NCI-H446 treated with DMSO at 0.1 percent for 48 hours (cell line): ENCODE data around the gene CDC42BPB.

ENCODE experiments used
- DNase-seq: peaks from one replicate; lab custom pipeline; 2025; lab: John Stamatoyannopoulos, UW

CDC42BPB gene

GRCh38 chr14:102993523-102993922 is 63.8 kb downstream of the CDC42BPB start:
- DNase-seq = no peak

- DNase-seq = no peak
Measured at GRCh38 chr14:102991376-102991775, 66.0 kb downstream of the CDC42BPB start.

- no peak for DNase-seq
Measured at GRCh38 chr14:102988054-102988453, 69.3 kb downstream of the CDC42BPB start.

GRCh38 chr14:102986810-102987579 is 70.4 kb downstream of the CDC42BPB start:
- no peak for DNase-seq

GRCh38 chr14:102985665-102986064 is 71.7 kb downstream of the CDC42BPB start:
- DNase-seq = no peak

- DNase-seq = no peak
Measured at GRCh38 chr14:102984336-102985102, 72.8 kb downstream of the CDC42BPB start.

GRCh38 chr14:102983496-102983895 is 73.9 kb downstream of the CDC42BPB start:
- no peak for DNase-seq

GRCh38 chr14:102982852-102983470 is 74.4 kb downstream of the CDC42BPB start:
- no peak for DNase-seq

GRCh38 chr14:102980409-102980810 is 76.9 kb downstream of the CDC42BPB start:
- no peak for DNase-seq

GRCh38 chr14:102979406-102979805 is 77.9 kb downstream of the CDC42BPB start:
- no peak for DNase-seq

- DNase-seq = no peak
Measured at GRCh38 chr14:102977475-102977874, 79.9 kb downstream of the CDC42BPB start.

GRCh38 chr14:102975662-102976061 is 81.7 kb downstream of the CDC42BPB start:
- no peak for DNase-seq

GRCh38 chr14:102973706-102974285 is 83.6 kb downstream of the CDC42BPB start:
- DNase-seq = no peak

- DNase-seq = no peak
Measured at GRCh38 chr14:102971836-102972606, 85.3 kb downstream of the CDC42BPB start.

GRCh38 chr14:102971314-102971713 is 86.0 kb downstream of the CDC42BPB start:
- DNase-seq = no peak

- no peak for DNase-seq
Measured at GRCh38 chr14:102970496-102970895, 86.9 kb downstream of the CDC42BPB start.

- no peak for DNase-seq
Measured at GRCh38 chr14:102969901-102970300, 87.4 kb downstream of the CDC42BPB start.

- DNase-seq = no peak
Measured at GRCh38 chr14:102969060-102969791, 88.1 kb downstream of the CDC42BPB start.

- no peak for DNase-seq
Measured at GRCh38 chr14:102968306-102968705, 89.0 kb downstream of the CDC42BPB start.

- DNase-seq = no peak
Measured at GRCh38 chr14:102967506-102967795, 89.9 kb downstream of the CDC42BPB start.
